Neural crest cell (in vitro differentiated cells): ENCODE measurements around the gene SERPIND1. TPM values are rescaled to one million over a fixed set of nuclear protein-coding genes. Genes with fewer than 3 reads are reported as not detected.
"Not testable (repeated sequence)": the region's sequence is repeated elsewhere in the genome, so short reads cannot be mapped to it uniquely, and the experiment has no call there.

Experiments used
- DNase-seq: peaks from one replicate; pipeline ENCODE4 v3.0.0; 2021; ENCODE audit warnings: low read depth, mixed read lengths, low spot score
- H3K27ac Mint-ChIP-seq: one replicate; pipeline ENCODE4 v1.8.0; 2021; ENCODE audit warnings: mild to moderate bottlenecking, mixed read lengths; ENCODE audit not compliant: unreplicated experiment
- H3K27me3 Mint-ChIP-seq: 2 replicates; pipeline ENCODE4 v1.8.0; 2021; ENCODE audit warnings: low read depth, mild to moderate bottlenecking, mixed read lengths
- H3K36me3 Mint-ChIP-seq: 2 replicates; pipeline ENCODE4 v1.8.0; 2021; ENCODE audit warnings: low read depth, mild to moderate bottlenecking, mixed read lengths
- H3K4me1 Mint-ChIP-seq: 2 replicates; pipeline ENCODE4 v1.8.0; 2021; ENCODE audit warnings: mixed read lengths
- H3K4me3 Mint-ChIP-seq: one replicate; pipeline ENCODE4 v1.8.0; 2021; ENCODE audit warnings: mild to moderate bottlenecking, mixed read lengths
- H3K9me3 Mint-ChIP-seq: 2 replicates; pipeline ENCODE4 v1.8.0; 2021; ENCODE audit warnings: mixed read lengths
- total RNA-seq: library from RNA; stranded (reverse); gene quantifications from 2 replicates; pipeline ENCODE4 v1.2.1, GENCODE V29; 2021
- TF ChIP-seq, protein P1 (sequence below): fragments of 200-600 bp; sonication (generic); conservative IDR thresholded peaks from 2 replicates; pipeline ENCODE4 v1.5.0; 2021; ENCODE audit warnings: antibody characterized with exemption, mild to moderate bottlenecking

SERPIND1 gene
- total RNA-seq, 1 donor from 2014 or later = not detected

- no peak overlapping the region for H3K27ac Mint-ChIP-seq
- DNase-seq = no peak
- no peaks in the 10 kb centered on the region for H3K27me3 Mint-ChIP-seq
- H3K9me3 Mint-ChIP-seq = no peaks in the 10 kb centered on the region
- H3K36me3 Mint-ChIP-seq = peaks cover 20% of the 10 kb centered on the region
- H3K4me3 Mint-ChIP-seq = no peak overlapping the region
- H3K4me1 Mint-ChIP-seq = no peaks in the 10 kb centered on the region
- TF ChIP-seq, protein P1, sequence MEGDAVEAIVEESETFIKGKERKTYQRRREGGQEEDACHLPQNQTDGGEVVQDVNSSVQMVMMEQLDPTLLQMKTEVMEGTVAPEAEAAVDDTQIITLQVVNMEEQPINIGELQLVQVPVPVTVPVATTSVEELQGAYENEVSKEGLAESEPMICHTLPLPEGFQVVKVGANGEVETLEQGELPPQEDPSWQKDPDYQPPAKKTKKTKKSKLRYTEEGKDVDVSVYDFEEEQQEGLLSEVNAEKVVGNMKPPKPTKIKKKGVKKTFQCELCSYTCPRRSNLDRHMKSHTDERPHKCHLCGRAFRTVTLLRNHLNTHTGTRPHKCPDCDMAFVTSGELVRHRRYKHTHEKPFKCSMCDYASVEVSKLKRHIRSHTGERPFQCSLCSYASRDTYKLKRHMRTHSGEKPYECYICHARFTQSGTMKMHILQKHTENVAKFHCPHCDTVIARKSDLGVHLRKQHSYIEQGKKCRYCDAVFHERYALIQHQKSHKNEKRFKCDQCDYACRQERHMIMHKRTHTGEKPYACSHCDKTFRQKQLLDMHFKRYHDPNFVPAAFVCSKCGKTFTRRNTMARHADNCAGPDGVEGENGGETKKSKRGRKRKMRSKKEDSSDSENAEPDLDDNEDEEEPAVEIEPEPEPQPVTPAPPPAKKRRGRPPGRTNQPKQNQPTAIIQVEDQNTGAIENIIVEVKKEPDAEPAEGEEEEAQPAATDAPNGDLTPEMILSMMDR = no peak
These were observed 51.7 kb downstream of the SERPIND1 start for GRCh38 chr22:20825624-20826023.

DNA sequence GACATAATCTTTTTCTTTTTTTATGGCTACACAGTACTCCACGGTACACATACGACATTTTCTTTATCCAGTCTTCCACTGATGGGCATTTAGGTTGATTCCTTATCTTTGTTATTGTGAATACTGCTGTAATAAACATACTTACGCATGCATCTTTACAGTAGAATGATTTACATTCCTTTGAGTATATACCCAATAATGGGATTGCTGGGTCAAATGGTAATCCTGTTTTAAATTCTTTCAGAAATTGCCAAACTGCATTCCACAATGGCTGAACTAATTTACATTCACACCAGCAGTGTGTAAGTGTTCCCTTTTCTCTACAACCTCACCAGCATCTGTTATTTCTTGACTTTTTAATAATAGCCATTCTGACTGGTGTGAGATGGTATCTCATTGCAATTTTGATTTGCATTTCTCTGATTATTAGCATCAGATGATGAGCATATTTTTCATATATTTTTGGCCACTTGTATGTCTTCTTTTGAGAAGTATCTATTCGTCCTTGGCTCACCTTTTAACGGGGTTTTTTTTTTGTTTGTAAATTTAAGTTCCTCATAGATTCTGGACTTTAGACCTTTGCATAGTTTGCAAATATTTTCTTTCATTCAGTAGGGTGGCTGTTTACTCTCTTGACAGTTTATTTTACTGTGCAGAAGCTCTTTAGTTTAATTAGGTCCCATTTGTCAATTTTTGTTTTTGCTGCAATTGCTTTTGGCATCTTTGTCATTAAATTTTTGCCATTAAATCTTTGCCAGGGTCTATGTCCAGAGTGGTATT lies 52.6 kb downstream of the SERPIND1 start:
- peaks cover 21% of the 10 kb centered on the region for H3K36me3 Mint-ChIP-seq
- H3K4me1 Mint-ChIP-seq, DNase-seq, H3K4me3 Mint-ChIP-seq, H3K27ac Mint-ChIP-seq, H3K9me3 Mint-ChIP-seq, H3K27me3 Mint-ChIP-seq: not testable (repeated sequence)

DNA sequence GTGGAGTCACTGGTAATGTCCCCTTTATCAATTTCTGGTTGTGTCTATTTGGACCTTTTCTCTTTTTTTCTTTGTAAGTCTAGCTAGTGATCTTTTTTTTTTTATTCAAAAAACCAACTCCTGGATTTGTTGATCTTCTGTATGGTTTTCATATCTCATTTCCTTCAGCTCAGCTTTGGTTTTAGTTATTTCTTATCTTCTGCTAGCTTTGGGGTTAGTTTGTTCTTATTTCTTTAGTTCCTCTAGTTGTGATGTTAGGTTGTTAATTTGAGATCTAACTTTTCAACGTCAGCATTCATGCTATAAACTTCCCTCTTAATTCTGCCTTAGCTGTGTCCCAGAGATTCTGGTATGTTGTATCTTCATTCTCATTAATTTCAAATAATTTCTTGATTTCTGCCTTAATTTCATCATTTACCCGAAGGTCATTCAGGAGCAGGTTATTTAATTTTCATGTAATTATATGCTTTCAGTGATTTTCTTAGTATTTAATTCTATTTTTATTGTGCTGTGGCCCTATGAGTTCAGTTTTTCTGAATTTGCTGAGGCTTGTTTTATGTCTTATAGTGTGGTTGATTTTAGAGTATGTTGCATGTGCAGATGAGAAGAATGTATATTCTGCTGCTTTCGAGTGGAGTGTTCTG lies 55.7 kb downstream of the SERPIND1 start:
- peaks cover 29% of the 10 kb centered on the region for H3K36me3 Mint-ChIP-seq
- TF ChIP-seq, protein P1 = no peak
- no peak for DNase-seq
- H3K4me3 Mint-ChIP-seq = no peak overlapping the region
- no peaks in the 10 kb centered on the region for H3K4me1 Mint-ChIP-seq
- H3K27ac Mint-ChIP-seq = no peak overlapping the region
- no peaks in the 10 kb centered on the region for H3K27me3 Mint-ChIP-seq
- H3K9me3 Mint-ChIP-seq = no peaks in the 10 kb centered on the region

GRCh38 chr22:20833225-20833665 lies 59.3 kb downstream of the SERPIND1 start:
- TF ChIP-seq, protein P1 = no peak
- no peak for DNase-seq
- Mint-ChIP-seq H3K36me3 (peaks cover 25% of the 10 kb centered on the region), H3K4me3 (no peak overlapping the region), H3K9me3 (no peaks in the 10 kb centered on the region), H3K27me3 (no peaks in the 10 kb centered on the region), H3K27ac (no peak overlapping the region), H3K4me1 (no peaks in the 10 kb centered on the region)

DNA sequence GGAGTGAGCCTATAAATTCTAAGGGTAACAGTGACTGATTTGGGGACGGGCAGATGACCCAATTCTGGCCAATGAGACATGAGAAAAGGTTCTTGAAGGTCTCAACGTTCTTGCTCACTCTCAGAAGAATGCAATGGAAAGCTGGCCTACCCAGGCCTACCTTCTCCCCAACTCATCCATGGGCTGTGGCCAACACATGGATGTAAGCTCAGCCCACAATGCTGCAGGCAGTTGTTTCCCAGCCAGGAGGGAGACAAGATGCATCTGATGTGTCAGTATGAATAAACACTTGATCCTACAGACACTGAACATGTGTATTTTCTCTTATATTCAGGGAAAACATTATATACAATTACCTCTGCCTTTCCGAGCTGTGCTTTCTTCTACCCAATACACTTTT lies 60.3 kb downstream of the SERPIND1 start:
- H3K27me3 Mint-ChIP-seq = no peaks in the 10 kb centered on the region
- TF ChIP-seq, protein P1 = no peak
- peaks cover 21% of the 10 kb centered on the region for H3K36me3 Mint-ChIP-seq
- no peak overlapping the region for H3K4me3 Mint-ChIP-seq
- no peak overlapping the region for H3K27ac Mint-ChIP-seq
- no peaks in the 10 kb centered on the region for H3K4me1 Mint-ChIP-seq
- no peaks in the 10 kb centered on the region for H3K9me3 Mint-ChIP-seq
- DNase-seq = no peak

- TF ChIP-seq, protein P1 = no peak
- H3K27ac Mint-ChIP-seq = no peak overlapping the region
- H3K9me3 Mint-ChIP-seq = no peaks in the 10 kb centered on the region
- no peak for DNase-seq
- no peaks in the 10 kb centered on the region for H3K27me3 Mint-ChIP-seq
- H3K36me3 Mint-ChIP-seq = peaks cover 17% of the 10 kb centered on the region
- H3K4me3 Mint-ChIP-seq = no peak overlapping the region
- no peaks in the 10 kb centered on the region for H3K4me1 Mint-ChIP-seq
These were observed 60.8 kb downstream of the SERPIND1 start for GRCh38 chr22:20834725-20835124.
